ENCODE results near the gene TRIP12.

- TF ChIP-seq TAF1 (IDR thresholded peaks at IDR 0.05; ENCODE audit: borderline replicate concordance, insufficient read depth, low read length), result no peak
- TF ChIP-seq POLR2AphosphoS5 (IDR thresholded peaks at IDR 0.05; ENCODE audit: low read depth, low read length), result no peak
- no peak for TF ChIP-seq REST (IDR thresholded peaks at IDR 0.05; ENCODE audit: insufficient read depth in 1 of 2, low read depth in 2 of 2, low read length in 2 of 2)
- no peak for TF ChIP-seq FOXP2 (optimal IDR thresholded peaks at IDR 0.05; ENCODE audit: borderline replicate concordance, extremely low read depth, extremely low read length, insufficient read depth)
- no peak for TF ChIP-seq SIN3A (IDR thresholded peaks at IDR 0.05; ENCODE audit: borderline replicate concordance, insufficient read depth, low read length)
Measured at GRCh38 chr2:229899604-229900003, 22.2 kb downstream of the TRIP12 start.

Data from PFSK-1 (cell line).